Tibial nerve (tissue), 3 donors: ENCODE results near the gene SAPCD2.

Source experiments
- POLR2A ChIP-seq, 2 donors: fragments of 450-650 bp; IDR thresholded peaks; one replicate each; pipeline ENCODE4 v1.6.1; 2017; ENCODE audit warnings: antibody characterized with exemption in 2 of 2, mild to moderate bottlenecking in 2 of 2, moderate library complexity in 2 of 2
- TF ChIP-seq, protein P1 (sequence below), 5 experiments: fragments of 200-600 bp in 3 of 5; fragments of 450-650 bp in 2 of 5; sonication (generic) in 3 of 5; IDR thresholded peaks; one replicate each; pipeline ENCODE4 v1.5.1; 2016 to 2019; ENCODE audit warnings: antibody characterized with exemption in 5 of 5, mild to moderate bottlenecking in 3 of 5, moderate library complexity in 2 of 5

DNA sequence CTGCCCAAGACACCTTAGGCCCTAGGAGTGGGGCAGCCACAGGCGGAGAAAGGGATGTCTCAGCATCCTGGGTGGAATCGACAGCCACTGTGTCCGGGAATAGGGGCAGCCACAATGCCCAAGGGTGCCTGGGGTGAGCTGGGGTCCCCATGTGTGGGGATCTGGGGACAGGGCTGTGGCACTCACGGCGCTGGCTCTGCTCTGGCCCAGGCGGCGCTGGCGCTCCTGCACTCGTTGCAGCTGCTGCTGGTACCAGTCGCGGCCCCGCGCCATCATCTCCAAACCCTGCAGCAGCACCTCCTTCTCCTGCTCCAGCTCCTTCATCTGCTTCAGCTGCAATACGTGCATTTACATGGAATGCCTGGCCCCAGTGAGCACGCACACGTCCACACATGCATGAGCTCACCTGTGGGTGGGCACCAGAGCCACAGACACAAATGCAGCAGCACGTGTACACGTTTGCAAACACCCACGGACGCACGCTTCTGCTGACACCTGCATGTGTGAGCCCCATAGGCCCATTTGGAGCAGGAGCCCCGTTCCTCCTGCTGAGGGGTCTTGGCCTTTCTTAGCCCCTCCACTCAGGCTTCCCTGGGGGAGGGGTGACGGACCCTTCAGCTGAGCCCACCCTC, 4.9 kb downstream of the SAPCD2 start:
- no peak for TF ChIP-seq POLR2A (IDR thresholded peaks at IDR 0.05)
- TF ChIP-seq, protein P1, sequence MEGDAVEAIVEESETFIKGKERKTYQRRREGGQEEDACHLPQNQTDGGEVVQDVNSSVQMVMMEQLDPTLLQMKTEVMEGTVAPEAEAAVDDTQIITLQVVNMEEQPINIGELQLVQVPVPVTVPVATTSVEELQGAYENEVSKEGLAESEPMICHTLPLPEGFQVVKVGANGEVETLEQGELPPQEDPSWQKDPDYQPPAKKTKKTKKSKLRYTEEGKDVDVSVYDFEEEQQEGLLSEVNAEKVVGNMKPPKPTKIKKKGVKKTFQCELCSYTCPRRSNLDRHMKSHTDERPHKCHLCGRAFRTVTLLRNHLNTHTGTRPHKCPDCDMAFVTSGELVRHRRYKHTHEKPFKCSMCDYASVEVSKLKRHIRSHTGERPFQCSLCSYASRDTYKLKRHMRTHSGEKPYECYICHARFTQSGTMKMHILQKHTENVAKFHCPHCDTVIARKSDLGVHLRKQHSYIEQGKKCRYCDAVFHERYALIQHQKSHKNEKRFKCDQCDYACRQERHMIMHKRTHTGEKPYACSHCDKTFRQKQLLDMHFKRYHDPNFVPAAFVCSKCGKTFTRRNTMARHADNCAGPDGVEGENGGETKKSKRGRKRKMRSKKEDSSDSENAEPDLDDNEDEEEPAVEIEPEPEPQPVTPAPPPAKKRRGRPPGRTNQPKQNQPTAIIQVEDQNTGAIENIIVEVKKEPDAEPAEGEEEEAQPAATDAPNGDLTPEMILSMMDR (IDR thresholded peaks at IDR 0.05): no peak
